Spleen (tissue), 11 donors: ENCODE results near the gene CSF2RB. TPM values are rescaled to one million over a fixed set of nuclear protein-coding genes. Genes with fewer than 3 reads are reported as not detected.

ENCODE experiments used
- DNase-seq: peaks from one replicate; pipeline ENCODE4 v3.0.0-alpha.2; 2020
- H3K27ac ChIP-seq, 8 donors: fragments of 200-600 bp; sonication (generic) in 7 of 8; 1 replicate in 4 of 8; 2 replicates in 4 of 8; pipeline versions ENCODE4 v1.5.0 to v1.8.0; 2016 to 2021; ENCODE audit warnings: inconsistent platforms in 4 of 8, mild to moderate bottlenecking in 4 of 8, moderate library complexity in 1 of 8
- H3K27me3 ChIP-seq, 7 donors: fragments of 200-600 bp; sonication (generic) in 6 of 7; replicated peaks in 1 of 7; 1 replicate in 4 of 7; 2 replicates in 3 of 7; pipeline versions ENCODE4 v1.5.0 to v1.8.0; 2016 to 2021; ENCODE audit warnings: inconsistent platforms in 3 of 7, mild to moderate bottlenecking in 1 of 7
- H3K36me3 ChIP-seq, 6 donors: fragments of 200-600 bp; sonication (generic) in 5 of 6; 1 replicate in 4 of 6; 2 replicates in 2 of 6; pipeline versions ENCODE4 v1.5.0 to v1.8.0; 2016 to 2021; ENCODE audit warnings: inconsistent platforms in 2 of 6
- H3K4me1 ChIP-seq, 6 donors: fragments of 200-600 bp; sonication (generic) in 5 of 6; 1 replicate in 3 of 6; 2 replicates in 3 of 6; pipeline versions ENCODE4 v1.5.0 to v1.8.0; 2016 to 2021; ENCODE audit warnings: inconsistent platforms in 3 of 6
- H3K4me3 ChIP-seq, 8 donors: fragments of 200-600 bp; sonication (generic) in 7 of 8; 1 replicate in 4 of 8; 2 replicates in 4 of 8; pipeline versions ENCODE4 v1.5.0 to v1.8.0; 2016 to 2021; ENCODE audit warnings: inconsistent platforms in 4 of 8, mild to moderate bottlenecking in 4 of 8, moderate library complexity in 2 of 8
- H3K9me3 ChIP-seq, 8 donors: fragments of 200-600 bp; sonication (generic) in 7 of 8; 1 replicate in 4 of 8; 2 replicates in 4 of 8; pipeline versions ENCODE4 v1.5.0 to v1.8.0; 2016 to 2021; ENCODE audit warnings: inconsistent platforms in 4 of 8
- CTCF ChIP-seq, 11 experiments: fragments of 200-600 bp in 7 of 11; fragments of 450-650 bp in 4 of 11; sonication (generic) in 4 of 11; IDR thresholded peaks in 8 of 11; conservative IDR thresholded peaks in 3 of 11; 1 replicate in 7 of 11; 2 replicates in 4 of 11; pipeline versions ENCODE4 v1.4.0 to v1.8.0; 2016 to 2021; ENCODE audit warnings: antibody characterized with exemption in 11 of 11, inconsistent platforms in 4 of 11, mild to moderate bottlenecking in 1 of 11
- POLR2A ChIP-seq, 3 donors: fragments of 450-650 bp; IDR thresholded peaks; one replicate each; pipeline ENCODE4 v1.5.1; 2017; ENCODE audit warnings: antibody characterized with exemption in 3 of 3, mild to moderate bottlenecking in 1 of 3
- POLR2AphosphoS5 ChIP-seq, 3 donors: sonication (generic); formaldehyde crosslinking; IDR thresholded peaks; one replicate each; pipeline ENCODE4 v1.5.1; 2017; ENCODE audit warnings: antibody characterized with exemption in 3 of 3
- WGBS, 5 donors: extraction: QIAGEN DNeasy Blood & Tissue Kit in 3 of 5; methylation state at CpG; one replicate each; pipeline versions ENCODE4 v1.1.5 to v1.1.7; 2013 to 2018; 5-methylcytosine and 5-hydroxymethylcytosine counted together
- intact Hi-C: fragments of 100-400 bp; cut with DNase I; formaldehyde crosslinking; loops from one replicate; pipeline ENCODE4 v1.15.0; 2023; ENCODE audit warnings: low total_unique reads
- polyA plus RNA-seq, 3 donors: library from polyadenylated mRNA; stranded (reverse); fragments of 200-250 nt; gene quantifications; one replicate each; pipeline ENCODE4 v1.2.1, GENCODE V29; 2013
- total RNA-seq, 7 donors: library from RNA; depleted of rRNA in 3 of 7; stranded (reverse); fragments of >200 nt in 3 of 7; fragmentation: NEBNext Ultra II Directional in 4 of 7; extraction: Animal tissue kit (Norgen Biotek cat#: 25700) in 4 of 7; gene quantifications; one replicate each; pipeline versions ENCODE4 v1.1.0 to v1.2.1, GENCODE V29; 2016 to 2021
- donor health status: healthy with polysubstance abuse.
- donor health status: DM: no; HTN: no; CAD: no; lungs with moderate emphysema.
- donor health status: DM: no; HTN: no; CAD: no.
- donor health status: Bipolar disorder and iron deficiency.
- donor health status: healthy.
- donor health status: DM: no; HTN: no; CAD: no.
- donor health status: DM: yes; HTN: yes; CAD: no.

Gene CSF2RB
- total and polyA plus RNA-seq, 10 donors: 14.2 to 110 (median 45.9) TPM

- no peak overlapping the region for H3K4me3 ChIP-seq
- peaks cover 0 to 15% (median 2%) of the 10 kb centered on the region in 6 donors for H3K4me1 ChIP-seq
- no peaks in the 10 kb centered on the region for H3K36me3 ChIP-seq
- H3K27me3 ChIP-seq: peaks cover 0 to 7% (median 0%) of the 10 kb centered on the region in 7 donors
- peak overlapping the region in 1 of 8 donors; percentile 30 for H3K27ac ChIP-seq
- TF ChIP-seq CTCF (IDR thresholded peaks at IDR 0.05 in 8 of 11, conservative IDR thresholded peaks at IDR 0.05 in 3 of 11) (no peak), POLR2AphosphoS5 (IDR thresholded peaks at IDR 0.05) (no peak)
- DNase-seq: no peak
- 73 to 83% (median 77%) methylated on average over 5 of the region's 5 CpGs for WGBS, 5 donors
- peaks cover 4 to 48% (median 36%) of the 10 kb centered on the region in 8 donors for H3K9me3 ChIP-seq
- intact Hi-C loops: no loop called here
Measured at GRCh38 chr22:36884349-36885158, 28.9 kb upstream of the CSF2RB start.

GRCh38 chr22:36885474-36885873 lies 28.0 kb upstream of the CSF2RB start:
- WGBS, 5 donors: 72 to 87% (median 79%) methylated on average over 7 of the region's 7 CpGs
- Histone ChIP-seq H3K9me3 (peaks cover 2 to 39% (median 29%) of the 10 kb centered on the region in 8 donors), H3K4me1 (peaks cover 0 to 15% (median 2%) of the 10 kb centered on the region in 6 donors), H3K4me3 (no peak overlapping the region), H3K36me3 (no peaks in the 10 kb centered on the region), H3K27ac (peak overlapping the region in 1 of 8 donors; percentile 30), H3K27me3 (peaks cover 0 to 7% (median 0%) of the 10 kb centered on the region in 7 donors)
- no peak for DNase-seq
- intact Hi-C loops: no loop called here
- no peak for TF ChIP-seq POLR2A (IDR thresholded peaks at IDR 0.05)
- no peak for TF ChIP-seq POLR2AphosphoS5 (IDR thresholded peaks at IDR 0.05)
- no peak for TF ChIP-seq CTCF (IDR thresholded peaks at IDR 0.05 in 8 of 11, conservative IDR thresholded peaks at IDR 0.05 in 3 of 11)

- WGBS, 5 donors: 91 to 96% (median 95%) methylated on average over 4 of the region's 4 CpGs
- Histone ChIP-seq H3K4me1 (peaks cover 0 to 15% (median 2%) of the 10 kb centered on the region in 6 donors), H3K9me3 (peaks cover 0 to 33% (median 24%) of the 10 kb centered on the region in 8 donors), H3K27me3 (peaks cover 0 to 7% (median 0%) of the 10 kb centered on the region in 7 donors), H3K4me3 (no peak overlapping the region), H3K27ac (no peak overlapping the region), H3K36me3 (no peaks in the 10 kb centered on the region)
- no peak for TF ChIP-seq CTCF (IDR thresholded peaks at IDR 0.05 in 8 of 11, conservative IDR thresholded peaks at IDR 0.05 in 3 of 11)
- TF ChIP-seq POLR2A (IDR thresholded peaks at IDR 0.05): no peak
- TF ChIP-seq POLR2AphosphoS5 (IDR thresholded peaks at IDR 0.05): no peak
- DNase-seq: no peak
- intact Hi-C loops: no loop called here
Measured at GRCh38 chr22:36886016-36886415, 27.4 kb upstream of the CSF2RB start.

- intact Hi-C loops: no loop called here
- 69 to 87% (median 79%) methylated on average over 4 of the region's 4 CpGs for WGBS, 5 donors
- no peak for DNase-seq
Measured at GRCh38 chr22:36887162-36887561, 26.3 kb upstream of the CSF2RB start.

More at GRCh38 chr22:36887162-36887561, 26.3 kb upstream of the CSF2RB start:
- Histone ChIP-seq H3K9me3 (peaks cover 0 to 22% (median 12%) of the 10 kb centered on the region in 8 donors), H3K4me1 (peaks cover 0 to 15% (median 2%) of the 10 kb centered on the region in 6 donors), H3K27ac (no peak overlapping the region), H3K27me3 (peaks cover 0 to 7% (median 0%) of the 10 kb centered on the region in 7 donors), H3K4me3 (no peak overlapping the region), H3K36me3 (no peaks in the 10 kb centered on the region)
- TF ChIP-seq POLR2A (IDR thresholded peaks at IDR 0.05) (no peak), CTCF (IDR thresholded peaks at IDR 0.05 in 8 of 11, conservative IDR thresholded peaks at IDR 0.05 in 3 of 11) (no peak), POLR2AphosphoS5 (IDR thresholded peaks at IDR 0.05) (no peak)
